HG03139 (cell line): Measurements from ENCODE around the gene COL10A1.

Experiments used
- ATAC-seq: cut with Tn5 transposase; IDR thresholded peaks from one replicate; pipeline ENCODE4 v1.9.1; 2021; ENCODE audit not compliant: unreplicated experiment

Gene COL10A1

GRCh38 chr6:116087437-116088027 is 38.4 kb downstream of the COL10A1 start:
- peak; percentile 96 for ATAC-seq

DNA sequence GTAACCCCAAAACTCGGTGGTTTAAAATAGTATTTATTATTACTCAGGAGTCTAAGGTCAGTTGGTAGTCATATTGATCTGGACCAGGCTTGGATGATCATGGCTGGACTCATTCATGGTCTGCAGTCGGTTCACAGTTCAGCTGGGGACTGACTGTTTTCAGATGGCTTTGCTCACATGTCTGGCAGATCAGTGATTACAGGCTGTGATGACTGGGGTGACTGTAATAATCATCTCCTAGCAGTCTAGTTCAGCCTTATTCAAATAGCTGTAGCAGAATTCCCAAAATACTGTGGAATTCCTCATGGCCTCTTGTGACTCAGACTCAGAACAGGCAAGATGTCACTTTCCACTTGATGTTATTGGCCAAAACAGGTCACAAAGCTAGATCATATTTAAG is 41.6 kb downstream of the COL10A1 start:
- ATAC-seq = no peak

DNA sequence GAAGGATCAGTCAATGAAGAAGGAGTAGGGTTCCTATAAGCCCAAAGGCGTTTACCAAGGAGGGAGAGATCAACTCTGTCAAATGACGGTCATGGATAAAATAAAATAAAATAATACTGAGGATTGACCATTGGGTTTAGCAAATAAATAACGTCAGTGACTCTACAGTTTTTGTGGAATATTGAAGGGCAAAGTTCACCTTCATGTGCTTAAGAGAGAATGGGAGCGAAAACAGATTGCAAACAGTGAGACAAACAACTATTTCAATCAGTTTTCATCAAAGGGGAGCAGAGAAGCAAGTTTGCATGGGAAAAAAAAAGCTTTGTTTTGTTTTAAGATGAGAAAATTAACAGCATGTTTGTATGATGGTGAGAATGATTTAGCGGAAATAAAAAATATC is 42.9 kb downstream of the COL10A1 start:
- ATAC-seq = no peak

DNA sequence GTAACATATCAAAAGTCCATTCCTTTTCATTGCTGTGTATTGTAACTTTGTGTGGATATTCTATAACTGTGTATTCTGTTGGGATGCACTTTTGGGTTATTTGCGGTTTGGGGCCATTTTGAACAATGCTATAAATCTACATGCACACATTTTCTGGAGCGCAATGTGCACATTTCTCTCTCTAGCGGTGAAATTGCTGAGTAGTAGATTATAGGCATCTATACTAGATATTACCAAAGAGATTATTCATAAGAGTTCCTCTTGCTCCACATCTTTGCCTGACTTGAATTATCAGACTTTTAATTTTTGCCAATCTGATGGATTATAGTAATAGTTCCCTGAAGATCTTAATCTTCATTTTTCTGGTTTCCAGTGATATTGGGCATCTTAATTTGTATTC is 47.0 kb downstream of the COL10A1 start:
- ATAC-seq = no peak

- no peak for ATAC-seq
Observed at GRCh38 chr6:116078522-116078921, 47.4 kb downstream of the COL10A1 start.

DNA sequence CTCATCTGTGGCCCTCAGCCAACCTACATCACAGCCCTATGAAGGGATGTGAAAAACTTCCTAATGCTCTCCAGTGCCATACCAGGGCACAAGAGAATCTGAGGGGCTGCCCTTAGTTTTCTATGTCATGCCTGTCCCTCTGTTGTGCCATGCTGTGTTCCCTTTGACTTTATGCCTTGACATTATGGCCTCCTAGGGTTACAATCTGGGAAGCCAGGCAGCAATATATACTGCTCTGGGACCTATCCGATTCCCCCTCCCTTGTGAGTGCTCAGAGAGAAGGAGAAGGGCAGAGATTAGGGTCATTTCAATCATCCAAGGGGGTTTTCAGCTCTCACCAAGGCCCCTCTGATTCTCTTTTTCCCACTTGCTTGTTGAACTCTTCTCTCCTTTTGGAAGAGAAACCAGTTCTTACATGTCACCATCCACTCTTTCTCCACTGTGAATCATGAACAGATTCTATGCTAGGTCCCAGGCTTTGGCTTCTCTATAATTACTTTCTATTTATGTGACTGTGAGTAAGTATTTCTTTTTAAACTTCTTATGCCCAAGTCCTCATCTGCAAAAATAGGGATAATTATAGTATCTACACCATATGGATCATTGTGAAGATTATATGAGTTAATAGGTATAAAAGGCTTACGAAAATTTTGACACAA is 51.1 kb downstream of the COL10A1 start:
- no peak for ATAC-seq

- ATAC-seq = no peak
Observed at GRCh38 chr6:116073765-116074440, 52.0 kb downstream of the COL10A1 start.

GRCh38 chr6:116072368-116072767 is 53.6 kb downstream of the COL10A1 start:
- no peak for ATAC-seq

- ATAC-seq = no peak
Observed at GRCh38 chr6:116070616-116071389, 55.1 kb downstream of the COL10A1 start.

GRCh38 chr6:116070101-116070500 is 55.8 kb downstream of the COL10A1 start:
- no peak for ATAC-seq
